GM12864 (cell line): ENCODE measurements around the gene HTR4.

Experiments
- DNase-seq: peaks from one replicate; pipeline ENCODE4 v3.0.0-alpha.2; 2011; ENCODE audit warnings: low read depth
- H3K4me3 ChIP-seq: 2 replicates; pipeline ENCODE4 v1.5.1; 2011; ENCODE audit warnings: mild to moderate bottlenecking, low read depth, low read length, control low read depth
- CTCF ChIP-seq: IDR thresholded peaks from 2 replicates; pipeline ENCODE4 v1.5.1; 2011; ENCODE audit warnings: low read depth, mild to moderate bottlenecking, moderate library complexity, low read length, control low read depth, inconsistent platforms; ENCODE audit errors: missing control alignments

The HTR4 gene

GRCh38 chr5:148639081-148639480, 15.2 kb downstream of the HTR4 start:
- no peak for TF ChIP-seq CTCF
- DNase-seq: no peak

DNA sequence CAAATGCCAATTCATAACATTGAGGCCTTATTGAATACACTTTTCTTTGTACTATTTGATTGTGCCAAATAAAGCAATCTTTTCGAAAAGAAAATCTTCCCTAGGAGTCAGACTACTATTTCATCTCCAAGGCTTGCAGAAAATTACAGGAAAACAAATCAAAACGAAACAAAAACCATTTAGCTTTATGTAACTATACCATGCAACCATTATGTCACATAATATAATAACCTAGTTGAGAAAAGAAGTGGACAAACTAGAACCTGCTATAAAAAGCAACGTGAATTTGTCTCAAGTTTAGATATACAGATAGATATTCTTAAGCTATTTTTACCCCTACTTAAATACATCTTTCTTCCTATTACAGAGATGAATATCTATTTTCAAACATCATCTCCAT, 18.0 kb downstream of the HTR4 start:
- DNase-seq: no peak
- TF ChIP-seq CTCF: no peak
- no peak overlapping the region for H3K4me3 ChIP-seq

More at GRCh38 chr5:148639081-148639480, 15.2 kb downstream of the HTR4 start:
- no peak overlapping the region for H3K4me3 ChIP-seq

GRCh38 chr5:148635321-148636083, 18.8 kb downstream of the HTR4 start:
- no peak for DNase-seq
- no peak overlapping the region for H3K4me3 ChIP-seq
- no peak for TF ChIP-seq CTCF

- no peak for TF ChIP-seq CTCF
- no peak for DNase-seq
- H3K4me3 ChIP-seq: no peak overlapping the region
Observed at GRCh38 chr5:148633067-148633377, 21.3 kb downstream of the HTR4 start.

DNA sequence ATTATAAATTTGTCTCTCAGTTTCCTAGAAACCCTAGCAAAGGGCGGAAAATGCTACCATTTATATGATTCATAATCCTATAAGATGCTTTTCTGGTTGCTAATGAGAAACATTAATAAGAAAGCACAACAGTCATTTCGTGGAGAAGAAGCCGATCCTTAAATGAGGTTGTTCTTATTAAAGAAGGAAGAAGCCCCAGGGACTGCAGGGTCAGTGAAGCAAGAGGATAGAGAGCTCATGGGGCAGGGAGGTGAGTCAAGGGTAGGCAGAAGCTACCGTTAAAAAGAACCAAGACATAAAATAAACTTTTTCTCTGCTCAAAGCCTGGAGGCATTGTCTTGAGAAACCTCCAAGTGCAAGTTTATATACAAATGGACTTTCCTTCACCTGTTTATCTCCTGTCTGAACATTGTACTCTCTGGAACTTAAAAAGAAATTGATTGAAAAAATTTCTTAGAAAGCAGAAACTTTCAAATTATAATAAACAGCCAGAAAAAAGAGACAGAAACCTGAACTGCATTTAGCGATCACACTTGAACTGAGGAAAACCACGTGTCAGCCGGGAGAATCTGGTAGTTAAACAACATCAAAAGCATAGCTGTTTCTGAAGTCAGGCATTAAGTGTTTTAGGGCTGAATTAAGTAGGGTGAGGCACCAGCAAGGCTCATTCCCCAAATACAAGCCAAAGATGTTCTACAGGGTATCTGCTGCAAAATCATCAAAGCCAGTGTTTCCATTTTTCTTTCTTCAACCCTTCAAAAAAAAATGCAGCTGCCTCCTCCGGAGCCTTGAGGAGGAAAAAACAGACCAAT, 21.9 kb downstream of the HTR4 start:
- no peak for TF ChIP-seq CTCF
- DNase-seq: no peak
- no peak overlapping the region for H3K4me3 ChIP-seq

DNA sequence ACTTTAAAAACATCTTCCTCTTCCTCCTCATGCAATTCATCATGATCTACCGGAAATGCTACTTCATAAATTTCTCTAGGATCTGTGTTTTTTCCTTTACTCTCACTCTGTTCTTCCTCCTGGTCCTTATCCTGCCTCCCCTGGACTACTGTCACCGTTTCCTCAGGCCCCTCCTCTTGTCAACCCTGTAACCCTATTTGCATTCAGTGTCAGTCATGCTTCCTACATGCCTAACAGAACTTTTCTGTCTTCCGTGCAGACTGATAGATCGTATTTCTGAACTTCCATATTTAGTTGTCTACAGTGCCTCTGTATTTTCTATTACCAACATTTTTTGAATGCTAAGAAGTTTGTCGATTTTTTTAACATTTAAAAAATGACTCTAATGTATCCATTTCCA, 27.3 kb downstream of the HTR4 start:
- no peak for DNase-seq
- TF ChIP-seq CTCF: no peak
- H3K4me3 ChIP-seq: no peak overlapping the region

DNA sequence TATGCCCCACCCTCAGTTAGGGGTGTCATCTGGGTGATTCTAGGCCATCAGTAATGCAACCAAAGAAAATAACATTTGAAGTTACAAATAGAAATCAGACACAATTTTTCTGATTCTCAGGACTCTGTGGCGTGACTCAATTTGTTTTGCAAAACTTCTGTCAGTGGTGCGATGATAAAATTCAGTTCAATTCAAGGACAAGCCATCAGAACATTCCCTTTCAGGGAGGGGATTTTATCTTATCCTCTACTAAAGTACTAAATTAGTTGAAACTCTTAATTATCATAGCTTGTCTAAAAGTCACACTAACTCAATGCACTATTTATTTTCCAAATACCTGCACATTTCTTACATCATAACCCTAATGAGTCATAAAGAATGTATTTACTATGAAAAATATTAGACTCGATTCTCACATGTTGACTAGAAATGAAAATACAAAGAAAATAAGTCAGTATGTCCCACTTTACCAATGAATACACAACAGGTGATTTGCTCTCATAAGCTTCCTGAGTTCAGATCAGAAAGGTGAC, 28.2 kb downstream of the HTR4 start:
- H3K4me3 ChIP-seq: no peak overlapping the region
- no peak for DNase-seq
- TF ChIP-seq CTCF: no peak
